ENCODE results near the gene SCYGR8.

The SCYGR8 gene

GRCh38 chr2:227765788-227766372 lies 20.2 kb downstream of the SCYGR8 start:
- DNase-seq: no peak

DNA sequence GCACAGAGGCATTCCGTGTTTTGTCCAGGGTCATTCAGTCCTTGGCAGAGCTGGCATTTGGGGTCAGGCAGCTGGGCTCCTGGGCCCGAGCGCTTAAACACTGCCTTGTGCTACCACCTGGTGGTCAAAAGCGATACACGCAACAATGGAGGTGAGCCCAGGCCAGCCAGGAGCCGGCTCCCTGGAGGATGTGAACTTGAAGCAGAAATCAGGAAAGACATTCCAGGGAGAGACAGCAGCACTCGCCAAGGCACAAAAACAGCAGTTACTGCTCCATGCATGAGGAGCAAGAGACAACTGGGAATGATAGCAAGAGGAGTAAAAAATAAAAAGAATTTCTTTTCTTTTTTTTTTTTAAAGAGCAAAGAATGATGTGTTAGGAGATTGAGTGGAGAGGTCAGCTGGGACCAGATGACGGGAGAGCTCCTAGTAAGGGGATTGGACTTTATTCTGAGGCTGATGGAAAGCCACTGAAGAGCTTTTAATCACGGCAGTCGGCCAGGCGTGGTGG lies 20.7 kb downstream of the SCYGR8 start:
- DNase-seq: peak; percentile 73

GRCh38 chr2:227767830-227768229 lies 22.1 kb downstream of the SCYGR8 start:
- DNase-seq: no peak

- DNase-seq: no peak
These were observed 26.5 kb downstream of the SCYGR8 start for GRCh38 chr2:227772197-227772661.

- no peak for DNase-seq
These were observed 27.2 kb downstream of the SCYGR8 start for GRCh38 chr2:227772932-227773331.

- peak; percentile 15 for DNase-seq
These were observed 28.4 kb downstream of the SCYGR8 start for GRCh38 chr2:227774011-227774624.

DNA sequence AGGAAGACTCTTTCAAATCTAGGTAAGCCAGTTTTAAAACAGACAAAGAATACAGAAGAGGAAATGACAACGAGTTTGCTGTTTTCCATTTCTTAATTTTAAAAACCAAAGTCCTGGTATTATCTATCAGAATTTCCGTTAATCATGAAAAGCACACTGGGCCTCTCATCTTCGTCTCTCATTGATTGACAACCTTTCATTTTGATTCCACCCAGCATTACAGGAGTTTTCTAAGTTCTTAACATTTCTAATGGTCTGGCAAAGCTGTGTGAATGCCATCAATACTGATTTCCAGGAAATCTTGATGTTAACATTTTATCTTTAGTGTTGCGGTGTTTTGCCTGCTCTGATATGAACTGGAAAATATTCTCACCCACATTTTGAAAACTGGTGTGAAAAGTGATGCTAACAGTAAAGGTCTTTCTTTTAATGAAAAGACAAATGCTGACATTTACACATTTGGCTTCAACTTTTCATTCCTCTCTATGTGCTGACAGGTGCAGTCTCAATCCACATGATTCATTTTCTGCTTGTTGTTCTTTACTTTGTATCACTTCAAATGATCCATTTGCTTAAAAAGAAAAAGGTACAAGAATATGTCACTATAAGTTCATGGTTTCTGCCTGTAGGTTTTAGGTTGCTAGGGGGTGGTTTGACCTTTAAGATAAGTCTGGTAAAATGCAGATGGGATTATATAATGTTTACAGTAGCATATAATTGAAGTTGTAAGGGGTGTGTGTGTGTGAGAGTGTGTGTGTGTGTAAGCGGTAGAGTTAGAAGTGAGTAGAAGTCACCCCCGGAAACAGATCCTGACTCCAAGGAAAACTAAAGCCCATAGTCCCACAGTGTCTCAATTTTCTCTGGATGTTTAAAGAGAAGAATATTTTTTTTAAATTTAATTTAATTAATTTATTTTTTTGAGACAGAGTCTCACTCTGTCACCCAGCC lies 29.5 kb downstream of the SCYGR8 start:
- DNase-seq: no peak

DNA sequence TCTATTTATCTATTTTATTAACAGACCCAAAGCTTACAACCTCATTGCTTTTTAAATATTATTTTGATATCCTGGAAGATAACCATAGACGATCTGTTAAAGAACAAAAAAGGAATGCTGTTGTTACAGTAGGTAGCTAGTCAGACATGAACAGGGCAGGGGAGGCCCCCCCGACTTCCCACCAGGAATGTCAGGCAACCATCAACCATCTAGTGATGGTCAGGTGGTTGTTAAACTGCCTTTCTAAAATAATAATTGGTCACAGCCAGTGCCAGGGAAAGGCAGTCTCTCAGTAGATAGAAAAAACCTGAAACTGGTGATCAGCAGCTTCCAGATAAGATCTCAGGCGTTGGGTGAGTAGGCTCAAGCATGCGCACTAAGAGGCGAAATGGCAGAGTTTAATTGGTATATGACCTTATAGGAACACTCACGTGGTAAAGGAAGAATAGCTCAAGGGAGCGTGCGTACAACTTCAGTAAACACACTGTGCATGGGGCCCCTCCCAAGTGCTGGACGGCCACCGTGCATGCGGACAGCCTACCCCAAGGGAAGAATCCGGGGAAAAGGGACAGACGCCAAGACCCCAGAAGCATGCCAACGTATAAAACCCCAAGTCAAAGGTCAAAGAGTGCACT lies 35.4 kb downstream of the SCYGR8 start:
- DNase-seq: no peak

GRCh38 chr2:227781841-227782240 lies 36.1 kb downstream of the SCYGR8 start:
- no peak for DNase-seq

DNA sequence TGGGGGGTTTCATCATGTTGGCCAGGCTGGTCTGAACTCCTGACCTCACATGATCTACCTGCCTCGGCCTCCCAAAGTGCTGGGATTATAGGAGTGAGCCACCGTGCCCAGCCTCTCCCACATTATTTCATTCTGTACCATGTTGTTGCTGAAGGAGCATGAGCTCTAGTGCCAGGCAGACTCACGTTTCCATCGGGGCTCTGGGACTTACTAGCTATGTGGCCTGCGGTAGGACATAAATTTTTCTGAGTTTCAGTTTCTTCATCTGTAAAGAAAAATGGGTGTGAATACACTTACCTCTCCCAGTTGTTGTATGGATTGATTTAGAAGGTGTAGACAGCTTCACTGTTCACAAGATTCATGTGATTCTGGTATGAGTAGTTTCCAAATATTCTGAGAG lies 37.1 kb downstream of the SCYGR8 start:
- no peak for DNase-seq

GRCh38 chr2:227783404-227784138 lies 37.9 kb downstream of the SCYGR8 start:
- no peak for DNase-seq

- no peak for DNase-seq
These were observed 39.6 kb downstream of the SCYGR8 start for GRCh38 chr2:227785293-227785692.

DNA sequence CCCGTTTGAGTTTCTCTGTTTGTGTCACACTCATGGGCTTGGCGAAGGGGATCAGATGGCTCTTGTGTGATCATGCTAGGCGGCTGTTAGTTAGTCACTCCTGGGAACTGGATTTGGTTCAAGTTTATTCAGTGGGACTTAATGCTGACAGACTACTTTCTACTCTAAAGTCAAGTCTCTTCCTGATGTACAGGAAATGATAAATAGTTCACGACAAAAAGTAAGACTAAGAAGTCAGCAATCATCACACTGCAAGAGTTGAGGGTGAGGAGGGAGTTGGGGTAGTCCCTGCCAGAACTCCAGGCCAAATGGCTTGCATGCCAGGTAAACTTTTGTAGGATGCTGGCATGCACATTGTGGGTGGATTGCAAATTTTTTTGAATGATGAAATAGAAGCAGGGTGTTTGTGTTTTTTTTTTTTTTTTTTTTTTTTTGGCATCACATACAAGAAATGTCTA lies 42.9 kb downstream of the SCYGR8 start:
- no peak for DNase-seq

DNA sequence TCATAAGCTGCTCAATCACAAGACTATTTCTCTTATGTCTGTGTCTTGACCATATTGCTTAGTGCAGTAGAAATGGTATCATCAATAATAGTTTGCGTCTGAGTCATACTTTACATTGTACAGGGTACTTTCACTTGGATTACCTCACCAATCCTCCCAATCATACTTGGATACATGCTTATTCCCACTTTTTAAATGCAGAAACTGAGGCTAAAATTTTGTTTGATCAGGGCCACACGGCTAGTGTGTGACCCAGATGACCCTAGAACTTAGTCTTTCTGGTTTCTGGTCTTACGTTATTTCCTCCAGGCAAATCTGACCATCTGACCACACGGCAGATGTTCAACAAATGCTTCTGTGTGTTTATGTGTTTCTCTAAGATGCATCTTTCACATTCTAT lies 44.1 kb downstream of the SCYGR8 start:
- no peak for DNase-seq

GRCh38 chr2:227793148-227793712 lies 47.5 kb downstream of the SCYGR8 start:
- no peak for DNase-seq
